ENCODE measurements around the gene LMX1B.
"Not testable (repeated sequence)": the region's sequence is repeated elsewhere in the genome, so short reads cannot be mapped to it uniquely, and the experiment has no call there.

Gene LMX1B

GRCh38 chr9:126704892-126705766 lies 91.4 kb downstream of the LMX1B start:
- TF ChIP-seq CTCF (IDR thresholded peaks at IDR 0.05) = peak; percentile 78
- Histone ChIP-seq H3K4me3 (peak overlapping the region; percentile 36), H3K27ac (no peak overlapping the region)
- DNase-seq (ENCODE audit: low spot score) = peak; percentile 76

- TF ChIP-seq CTCF (IDR thresholded peaks at IDR 0.05) = no peak
- DNase-seq (ENCODE audit: low spot score) = no peak
- Histone ChIP-seq H3K27ac (no peak overlapping the region), H3K4me3 (peak overlapping the region; percentile 36)
Observed at GRCh38 chr9:126705767-126706697, 92.3 kb downstream of the LMX1B start.

- Histone ChIP-seq H3K4me3 (no peak overlapping the region), H3K27ac (no peak overlapping the region)
- TF ChIP-seq CTCF (IDR thresholded peaks at IDR 0.05) = no peak
- DNase-seq (ENCODE audit: low spot score) = no peak
Observed at GRCh38 chr9:126706698-126707053, 92.9 kb downstream of the LMX1B start.

GRCh38 chr9:126707083-126707482 lies 93.4 kb downstream of the LMX1B start:
- TF ChIP-seq CTCF (IDR thresholded peaks at IDR 0.05) = no peak
- Histone ChIP-seq H3K4me3 (no peak overlapping the region), H3K27ac (no peak overlapping the region)
- DNase-seq (ENCODE audit: low spot score) = no peak

GRCh38 chr9:126707712-126708111 lies 94.0 kb downstream of the LMX1B start:
- H3K27ac ChIP-seq; DNase-seq (ENCODE audit: low spot score): not testable (repeated sequence)

GRCh38 chr9:126708178-126708577 lies 94.5 kb downstream of the LMX1B start:
- Histone ChIP-seq H3K27ac (no peak overlapping the region), H3K4me3 (no peak overlapping the region)
- DNase-seq (ENCODE audit: low spot score) = no peak
- TF ChIP-seq CTCF (IDR thresholded peaks at IDR 0.05) = no peak

More at GRCh38 chr9:126707712-126708111, 94.0 kb downstream of the LMX1B start:
- not testable (repeated sequence) for H3K4me3 ChIP-seq

GRCh38 chr9:126709241-126709640 lies 95.5 kb downstream of the LMX1B start:
- TF ChIP-seq CTCF (IDR thresholded peaks at IDR 0.05) = no peak
- Histone ChIP-seq H3K27ac (no peak overlapping the region), H3K4me3 (no peak overlapping the region)
- no peak for DNase-seq (ENCODE audit: low spot score)
